ENCODE data around the gene ELP1.

- TF ChIP-seq CTCF (IDR thresholded peaks at IDR 0.05 in 4 of 5, conservative IDR thresholded peaks at IDR 0.05 in 1 of 5), result no peak
- no peak for TF ChIP-seq POLR2A (IDR thresholded peaks at IDR 0.05)
Measured at GRCh38 chr9:108900176-108900575, 33.7 kb downstream of the ELP1 start.

All from gastrocnemius medialis (tissue), 4 donors.